Neutrophil (primary cell): ENCODE results near the gene CLCN2.

ENCODE experiments used
- H3K27ac ChIP-seq: fragments of 200-600 bp; sonication (generic); 2 replicates; pipeline ENCODE4 v1.5.1; 2016; ENCODE audit warnings: mild to moderate bottlenecking, moderate library complexity
- H3K27me3 ChIP-seq: fragments of 200-600 bp; sonication (generic); 2 replicates; pipeline ENCODE4 v1.6.0; 2016; ENCODE audit warnings: mild to moderate bottlenecking
- H3K36me3 ChIP-seq: fragments of 200-600 bp; sonication (generic); 2 replicates; pipeline ENCODE4 v1.5.1; 2017
- H3K4me1 ChIP-seq, 2 experiments: fragments of 200-600 bp in 1 of 2; sonication (generic) in 1 of 2; 1 replicate in 1 of 2; 2 replicates in 1 of 2; pipeline versions ENCODE4 v1.5.1 to v1.6.1; 2013 to 2016; ENCODE audit warnings: low read depth in 1 of 2, low read length in 1 of 2, mild to moderate bottlenecking in 1 of 2, moderate library complexity in 1 of 2; ENCODE audit not compliant: control insufficient read depth in 1 of 2, insufficient read depth in 1 of 2
- H3K4me3 ChIP-seq, 2 experiments: fragments of 200-600 bp in 1 of 2; sonication (generic) in 1 of 2; 1 replicate in 1 of 2; 2 replicates in 1 of 2; pipeline ENCODE4 v1.5.1; 2013 to 2016; ENCODE audit warnings: low read depth in 1 of 2, low read length in 1 of 2, mild to moderate bottlenecking in 1 of 2, moderate library complexity in 1 of 2
- H3K9me3 ChIP-seq: fragments of 200-600 bp; sonication (generic); 2 replicates; pipeline ENCODE4 v1.5.1; 2016
- CTCF ChIP-seq: fragments of 200-600 bp; sonication (generic); IDR thresholded peaks from 2 replicates; pipeline ENCODE4 v1.5.1; 2016; ENCODE audit warnings: antibody characterized with exemption

Gene CLCN2

GRCh38 chr3:184306341-184306972 is 54.9 kb downstream of the CLCN2 start:
- Histone ChIP-seq H3K4me1 (no peaks in the 10 kb centered on the region), H3K9me3 (no peaks in the 10 kb centered on the region), H3K36me3 (peaks cover 84% of the 10 kb centered on the region), H3K27ac (no peak overlapping the region), H3K4me3 (no peak overlapping the region), H3K27me3 (no peaks in the 10 kb centered on the region)
- TF ChIP-seq CTCF = no peak

DNA sequence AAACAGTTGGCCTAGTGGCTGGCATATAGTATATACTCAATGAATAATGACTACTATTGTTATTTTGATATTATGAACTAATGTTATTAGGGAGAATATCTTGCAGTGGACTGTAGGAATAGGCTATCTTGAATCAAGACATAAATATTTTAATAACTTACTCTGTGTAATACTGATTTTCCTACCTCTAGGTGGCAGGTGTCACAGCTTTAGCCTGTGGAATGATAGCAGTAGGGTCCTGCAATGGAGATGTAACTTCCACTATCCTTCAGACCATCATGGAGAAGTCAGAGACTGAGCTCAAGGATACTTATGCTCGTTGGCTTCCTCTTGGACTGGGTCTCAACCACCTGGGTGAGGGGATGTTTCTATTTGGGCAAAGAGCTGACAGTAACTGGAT is 55.8 kb downstream of the CLCN2 start:
- no peak overlapping the region for H3K4me3 ChIP-seq
- no peak for TF ChIP-seq CTCF
- H3K9me3 ChIP-seq = no peaks in the 10 kb centered on the region
- no peaks in the 10 kb centered on the region for H3K27me3 ChIP-seq
- H3K4me1 ChIP-seq = no peaks in the 10 kb centered on the region
- H3K36me3 ChIP-seq = peaks cover 90% of the 10 kb centered on the region
- H3K27ac ChIP-seq = no peak overlapping the region

GRCh38 chr3:184300378-184300720 is 61.1 kb downstream of the CLCN2 start:
- no peak overlapping the region for H3K27ac ChIP-seq
- peaks cover 49% of the 10 kb centered on the region for H3K36me3 ChIP-seq
- no peak for TF ChIP-seq CTCF
- H3K4me1 ChIP-seq = peaks cover 18% of the 10 kb centered on the region in 2 experiments
- peaks cover 6% of the 10 kb centered on the region for H3K27me3 ChIP-seq
- no peak overlapping the region for H3K4me3 ChIP-seq
- H3K9me3 ChIP-seq = no peaks in the 10 kb centered on the region

GRCh38 chr3:184299488-184300377 is 61.7 kb downstream of the CLCN2 start:
- no peak for TF ChIP-seq CTCF
- peaks cover 18% of the 10 kb centered on the region in 2 experiments for H3K4me1 ChIP-seq
- peaks cover 43% of the 10 kb centered on the region for H3K36me3 ChIP-seq
- H3K4me3 ChIP-seq = peak overlapping the region; percentile 85 to 94
- peaks cover 12% of the 10 kb centered on the region for H3K27me3 ChIP-seq
- H3K9me3 ChIP-seq = no peaks in the 10 kb centered on the region
- H3K27ac ChIP-seq = peak overlapping the region; percentile 84

- peak within 1 kb of the TSS; percentile 85 to 94 for H3K4me3 ChIP-seq
- peaks cover 35% of the 10 kb centered on the region for H3K36me3 ChIP-seq
- H3K9me3 ChIP-seq = no peaks in the 10 kb centered on the region
- H3K4me1 ChIP-seq = peaks cover 18% of the 10 kb centered on the region in 2 experiments
- H3K27me3 ChIP-seq = peaks cover 14% of the 10 kb centered on the region
- H3K27ac ChIP-seq = peak within 1 kb of the TSS; percentile 84
- TF ChIP-seq CTCF = peak; percentile 45
Measured at GRCh38 chr3:184298759-184299487, 62.5 kb downstream of the CLCN2 start, which contains the start of gene PSMD2. TSS of gene PSMD2 (plus strand) at chr3:184299241. CDS start at chr3:184299267, 26 bp downstream.
